ENCODE results near the gene CKS1B. TPM values are rescaled to one million over a fixed set of nuclear protein-coding genes. Genes with fewer than 3 reads are reported as not detected.

Gene CKS1B
- total RNA-seq, 2 donors from 2014 or later = 49.5 to 76.5 TPM

DNA sequence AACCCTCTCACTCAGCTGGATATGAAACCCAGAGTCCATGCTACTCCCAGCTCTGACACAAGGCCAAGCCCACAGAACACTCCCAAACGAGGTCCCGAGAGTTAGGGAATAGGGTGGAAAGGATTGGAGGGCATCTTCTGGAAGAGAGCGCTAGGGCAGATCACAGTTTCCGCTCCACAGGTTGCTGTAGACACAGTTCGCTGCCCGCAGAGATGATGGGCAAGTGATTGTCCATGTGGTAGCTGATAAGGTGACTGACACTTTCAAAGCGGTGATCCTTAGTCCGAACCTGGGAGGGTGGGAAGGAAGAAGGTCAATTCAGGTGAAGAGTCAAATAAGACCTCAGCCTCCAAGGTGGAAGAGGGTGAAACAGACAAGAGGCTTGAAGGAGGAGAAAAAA, 10.8 kb upstream of the CKS1B start:
- Histone ChIP-seq H3K9me3 (no peaks in the 10 kb centered on the region), H3K27me3 (no peaks in the 10 kb centered on the region), H3K4me1 (peaks cover 13% of the 10 kb centered on the region), H3K4me3 (no peak overlapping the region), H3K27ac (no peak overlapping the region), H3K36me3 (peaks cover 23% of the 10 kb centered on the region), H3K9ac (ENCODE audit: low read depth in 2 of 2, low read length in 2 of 2) (no peak overlapping the region)
- TF ChIP-seq, protein P1, sequence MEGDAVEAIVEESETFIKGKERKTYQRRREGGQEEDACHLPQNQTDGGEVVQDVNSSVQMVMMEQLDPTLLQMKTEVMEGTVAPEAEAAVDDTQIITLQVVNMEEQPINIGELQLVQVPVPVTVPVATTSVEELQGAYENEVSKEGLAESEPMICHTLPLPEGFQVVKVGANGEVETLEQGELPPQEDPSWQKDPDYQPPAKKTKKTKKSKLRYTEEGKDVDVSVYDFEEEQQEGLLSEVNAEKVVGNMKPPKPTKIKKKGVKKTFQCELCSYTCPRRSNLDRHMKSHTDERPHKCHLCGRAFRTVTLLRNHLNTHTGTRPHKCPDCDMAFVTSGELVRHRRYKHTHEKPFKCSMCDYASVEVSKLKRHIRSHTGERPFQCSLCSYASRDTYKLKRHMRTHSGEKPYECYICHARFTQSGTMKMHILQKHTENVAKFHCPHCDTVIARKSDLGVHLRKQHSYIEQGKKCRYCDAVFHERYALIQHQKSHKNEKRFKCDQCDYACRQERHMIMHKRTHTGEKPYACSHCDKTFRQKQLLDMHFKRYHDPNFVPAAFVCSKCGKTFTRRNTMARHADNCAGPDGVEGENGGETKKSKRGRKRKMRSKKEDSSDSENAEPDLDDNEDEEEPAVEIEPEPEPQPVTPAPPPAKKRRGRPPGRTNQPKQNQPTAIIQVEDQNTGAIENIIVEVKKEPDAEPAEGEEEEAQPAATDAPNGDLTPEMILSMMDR (IDR thresholded peaks at IDR 0.05) = no peak
- intact Hi-C loops (cut with DNase I) = no loop called here
- no peak for DNase-seq

DNA sequence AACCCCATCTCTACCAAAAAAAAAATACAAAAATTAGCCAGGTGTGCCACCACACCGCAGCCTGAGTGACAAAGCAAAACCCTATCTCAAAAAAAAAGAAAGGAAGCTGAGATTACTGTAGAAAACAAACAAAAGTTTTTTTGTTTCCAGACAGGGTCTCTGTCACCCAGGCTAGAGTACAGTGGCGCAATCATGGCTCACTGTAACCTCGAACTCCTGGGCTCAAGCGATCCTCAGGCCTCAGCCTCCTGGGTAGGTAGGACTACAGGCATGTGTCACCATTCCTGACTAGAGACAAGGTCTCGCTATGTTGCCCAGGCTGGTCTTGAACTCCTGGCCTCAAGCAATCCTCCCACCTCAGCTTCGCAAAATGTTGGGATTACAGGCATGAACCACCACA, 10.1 kb upstream of the CKS1B start:
- intact Hi-C loops (cut with DNase I) = no loop called here
- TF ChIP-seq, protein P1 (IDR thresholded peaks at IDR 0.05) = no peak
- Histone ChIP-seq H3K4me1 (peaks cover 13% of the 10 kb centered on the region), H3K27ac (no peak overlapping the region), H3K9me3 (no peaks in the 10 kb centered on the region), H3K27me3 (no peaks in the 10 kb centered on the region), H3K36me3 (peaks cover 23% of the 10 kb centered on the region), H3K4me3 (no peak overlapping the region), H3K9ac (ENCODE audit: low read depth in 2 of 2, low read length in 2 of 2) (no peak overlapping the region)
- DNase-seq = no peak

DNA sequence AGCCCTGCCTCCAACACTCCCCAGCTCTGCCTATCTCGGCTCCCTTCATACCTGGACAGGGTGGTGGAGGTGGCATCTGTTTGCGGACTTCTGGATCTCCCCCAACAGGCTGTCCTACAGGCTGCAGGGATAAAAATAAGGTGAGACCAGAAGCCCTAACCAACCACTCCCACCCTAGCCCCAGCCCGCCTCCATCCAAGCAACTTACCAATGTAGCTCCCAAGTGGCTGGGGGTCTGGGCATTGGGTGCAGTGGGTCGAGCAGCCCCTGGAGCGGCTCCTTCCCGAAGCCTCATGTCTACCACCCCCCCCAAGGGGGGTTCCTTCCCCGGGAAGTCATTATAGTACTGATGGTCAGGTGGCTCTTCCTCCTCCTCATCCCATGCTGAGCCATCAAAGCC, 8.4 kb upstream of the CKS1B start:
- H3K36me3 ChIP-seq = peaks cover 23% of the 10 kb centered on the region
- no peak overlapping the region for H3K9ac ChIP-seq (ENCODE audit: low read depth in 2 of 2, low read length in 2 of 2)
- intact Hi-C loops (cut with DNase I) = no loop called here
- H3K27me3 ChIP-seq = no peaks in the 10 kb centered on the region
- no peak overlapping the region for H3K27ac ChIP-seq
- TF ChIP-seq, protein P1 (IDR thresholded peaks at IDR 0.05) = no peak
- no peaks in the 10 kb centered on the region for H3K9me3 ChIP-seq
- DNase-seq = no peak
- no peak overlapping the region for H3K4me3 ChIP-seq
- H3K4me1 ChIP-seq = peaks cover 9% of the 10 kb centered on the region

DNA sequence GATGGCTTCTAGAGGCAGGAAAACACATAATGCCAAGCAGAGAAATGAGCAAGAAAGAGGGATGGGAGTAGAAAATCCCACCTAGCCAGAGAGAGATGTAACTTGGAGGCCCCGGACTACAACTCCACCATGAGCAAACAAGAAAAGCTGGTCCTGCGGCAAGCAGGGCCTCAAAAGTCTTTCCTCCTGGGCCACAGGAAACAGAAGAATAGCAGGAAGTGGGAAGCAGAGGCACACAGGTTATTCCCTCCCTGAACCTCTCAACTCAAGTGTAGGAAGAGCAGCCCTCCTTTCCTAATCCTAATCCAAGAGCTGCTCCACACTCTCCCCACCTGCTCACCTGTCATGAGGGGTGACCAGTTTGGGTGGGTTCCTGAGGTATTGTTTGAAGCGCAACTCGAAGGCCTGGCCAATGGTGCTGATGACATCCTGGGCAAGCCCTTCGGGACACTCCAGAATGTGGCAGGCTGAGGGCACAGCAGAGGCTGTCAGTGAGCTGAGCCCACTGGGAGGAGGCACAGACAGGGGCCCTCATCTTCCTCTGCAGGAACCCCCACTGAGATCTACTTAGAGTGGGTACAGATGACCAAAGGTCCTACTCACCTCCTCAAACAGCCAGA, 7.0 kb upstream of the CKS1B start:
- Histone ChIP-seq H3K9ac (ENCODE audit: low read depth in 2 of 2, low read length in 2 of 2) (no peak overlapping the region), H3K4me1 (peaks cover 21% of the 10 kb centered on the region), H3K27me3 (no peaks in the 10 kb centered on the region), H3K4me3 (no peak overlapping the region), H3K9me3 (no peaks in the 10 kb centered on the region), H3K36me3 (peaks cover 23% of the 10 kb centered on the region), H3K27ac (no peak overlapping the region)
- no peak for DNase-seq
- intact Hi-C loops (cut with DNase I) = no loop called here
- TF ChIP-seq, protein P1 (IDR thresholded peaks at IDR 0.05) = no peak

DNA sequence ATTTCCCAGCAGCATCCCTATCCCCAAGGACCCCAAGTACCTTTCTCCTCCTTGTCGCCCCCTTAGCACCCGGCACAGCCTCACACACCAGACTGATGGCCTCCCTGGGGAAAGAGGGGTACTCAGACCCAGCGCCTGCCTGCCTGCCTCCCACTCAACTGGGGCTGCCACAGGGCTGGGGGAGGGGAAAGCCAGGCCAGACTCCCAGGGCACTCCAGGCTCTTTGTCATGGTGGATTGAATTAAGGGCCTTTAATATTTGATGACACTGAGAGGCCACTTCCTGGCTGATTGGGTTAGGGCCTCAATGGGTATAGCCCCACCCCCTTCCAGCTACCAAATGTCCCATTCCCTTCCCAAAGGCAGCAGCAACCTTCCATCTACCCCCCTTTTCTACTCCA, 5.8 kb upstream of the CKS1B start:
- no peak overlapping the region for H3K4me3 ChIP-seq
- no peak overlapping the region for H3K27ac ChIP-seq
- H3K36me3 ChIP-seq = peaks cover 19% of the 10 kb centered on the region
- H3K27me3 ChIP-seq = no peaks in the 10 kb centered on the region
- peaks cover 21% of the 10 kb centered on the region for H3K4me1 ChIP-seq
- intact Hi-C loops (cut with DNase I) = no loop called here
- no peak overlapping the region for H3K9ac ChIP-seq (ENCODE audit: low read depth in 2 of 2, low read length in 2 of 2)
- H3K9me3 ChIP-seq = no peaks in the 10 kb centered on the region
- no peak for DNase-seq
- TF ChIP-seq, protein P1 (IDR thresholded peaks at IDR 0.05) = no peak
